Endodermal cell (in vitro differentiated cells): ENCODE data around the gene INSYN1. TPM values are rescaled to one million over a fixed set of nuclear protein-coding genes. Genes with fewer than 3 reads are reported as not detected.
"Not testable (repeated sequence)": the region's sequence is repeated elsewhere in the genome, so short reads cannot be mapped to it uniquely, and the experiment has no call there.

Source experiments
- DNase-seq: peaks from one replicate; pipeline ENCODE4 v3.0.0-alpha.2; 2017
- H3K27ac ChIP-seq: 2 replicates; pipeline ENCODE4 v1.5.1; 2013; ENCODE audit warnings: mild to moderate bottlenecking, low read depth, low read length, moderate library complexity
- H3K27me3 ChIP-seq: 2 replicates; pipeline ENCODE4 v1.6.1; 2013; ENCODE audit warnings: mild to moderate bottlenecking, low read length, moderate library complexity; ENCODE audit not compliant: insufficient read depth, control insufficient read depth, poor library complexity, severe bottlenecking
- H3K36me3 ChIP-seq: 2 replicates; pipeline ENCODE4 v1.7.0; 2013; ENCODE audit warnings: mild to moderate bottlenecking, low read length, moderate library complexity; ENCODE audit not compliant: control insufficient read depth, insufficient read depth
- H3K4me1 ChIP-seq: one replicate; pipeline ENCODE4 v1.7.0; 2013; ENCODE audit warnings: low read length; ENCODE audit not compliant: control insufficient read depth, insufficient read depth
- H3K4me3 ChIP-seq: 2 replicates; pipeline ENCODE4 v1.5.1; 2013; ENCODE audit warnings: mild to moderate bottlenecking, low read length, moderate library complexity
- H3K9ac ChIP-seq: 2 replicates; pipeline ENCODE4 v1.6.1; 2013; ENCODE audit warnings: mild to moderate bottlenecking, low read length, moderate library complexity; ENCODE audit not compliant: poor library complexity, severe bottlenecking; ENCODE audit errors: extremely low read depth
- H3K9me3 ChIP-seq: 2 replicates; pipeline ENCODE4 v1.6.1; 2013; ENCODE audit warnings: mild to moderate bottlenecking, low read length, moderate library complexity; ENCODE audit not compliant: control insufficient read depth
- H3K27ac Mint-ChIP-seq: 2 replicates; pipeline ENCODE4 v1.8.0; 2020; ENCODE audit warnings: mixed read lengths
- H3K27me3 Mint-ChIP-seq: 2 replicates; pipeline ENCODE4 v1.8.0; 2021; ENCODE audit warnings: mild to moderate bottlenecking, mixed read lengths; ENCODE audit not compliant: insufficient read depth
- H3K36me3 Mint-ChIP-seq: 2 replicates; pipeline ENCODE4 v1.8.0; 2020; ENCODE audit warnings: low read depth, mixed read lengths
- H3K4me1 Mint-ChIP-seq: 2 replicates; pipeline ENCODE4 v1.8.0; 2020; ENCODE audit warnings: mixed read lengths
- H3K4me3 Mint-ChIP-seq: 2 replicates; pipeline ENCODE4 v1.8.0; 2020; ENCODE audit warnings: mild to moderate bottlenecking, moderate library complexity, mixed read lengths
- H3K9me3 Mint-ChIP-seq: 2 replicates; pipeline ENCODE4 v1.8.0; 2020; ENCODE audit warnings: mild to moderate bottlenecking, mixed read lengths
- WGBS, 2 experiments: methylation state at CpG; one replicate each; pipeline versions ENCODE4 v1.1.5 to v1.1.7; 2013; ENCODE audit warnings: missing lambda C conversion rate in 2 of 2, mixed read lengths in 1 of 2; ENCODE audit not compliant: insufficient coverage in 1 of 2, insufficient read length in 1 of 2; 5-methylcytosine and 5-hydroxymethylcytosine counted together
- total RNA-seq, 2 donors: library from RNA; stranded (reverse); fragmentation: NEBNext Ultra II Directional in 1 of 2; extraction: Animal tissue kit (Norgen Biotek cat#: 25700) in 1 of 2; gene quantifications; 2 replicates in 1 of 2; 3 replicates in 1 of 2; pipeline ENCODE4 v1.2.1, GENCODE V29; 2021
- TF ChIP-seq, protein P1 (sequence below): fragments of 200-600 bp; sonication (generic); conservative IDR thresholded peaks from 2 replicates; pipeline ENCODE4 v1.5.0; 2021; ENCODE audit warnings: antibody characterized with exemption, mild to moderate bottlenecking

The INSYN1 gene
- total RNA-seq, 2 donors from 2014 or later: 0.33 to 0.55 TPM

GRCh38 chr15:73794443-73795133, 41.4 kb upstream of the INSYN1 start:
- Histone ChIP-seq H3K27me3 (no peaks in the 10 kb centered on the region), H3K4me1 (no peaks in the 10 kb centered on the region), H3K9ac (no peak overlapping the region), H3K4me3 (no peak overlapping the region), H3K9me3 (no peaks in the 10 kb centered on the region), H3K27ac (no peak overlapping the region), H3K36me3 (no peaks in the 10 kb centered on the region)
- no peak overlapping the region for H3K27ac Mint-ChIP-seq
- H3K4me1 Mint-ChIP-seq: peaks cover 6% of the 10 kb centered on the region
- DNase-seq: no peak
- no peak overlapping the region for H3K4me3 Mint-ChIP-seq
- H3K27me3 Mint-ChIP-seq: peaks cover 21% of the 10 kb centered on the region
- 92 to 97% methylated on average over 6 of the region's 6 CpGs for WGBS, 2 experiments
- no peaks in the 10 kb centered on the region for H3K9me3 Mint-ChIP-seq
- H3K36me3 Mint-ChIP-seq: no peaks in the 10 kb centered on the region
- TF ChIP-seq, protein P1, sequence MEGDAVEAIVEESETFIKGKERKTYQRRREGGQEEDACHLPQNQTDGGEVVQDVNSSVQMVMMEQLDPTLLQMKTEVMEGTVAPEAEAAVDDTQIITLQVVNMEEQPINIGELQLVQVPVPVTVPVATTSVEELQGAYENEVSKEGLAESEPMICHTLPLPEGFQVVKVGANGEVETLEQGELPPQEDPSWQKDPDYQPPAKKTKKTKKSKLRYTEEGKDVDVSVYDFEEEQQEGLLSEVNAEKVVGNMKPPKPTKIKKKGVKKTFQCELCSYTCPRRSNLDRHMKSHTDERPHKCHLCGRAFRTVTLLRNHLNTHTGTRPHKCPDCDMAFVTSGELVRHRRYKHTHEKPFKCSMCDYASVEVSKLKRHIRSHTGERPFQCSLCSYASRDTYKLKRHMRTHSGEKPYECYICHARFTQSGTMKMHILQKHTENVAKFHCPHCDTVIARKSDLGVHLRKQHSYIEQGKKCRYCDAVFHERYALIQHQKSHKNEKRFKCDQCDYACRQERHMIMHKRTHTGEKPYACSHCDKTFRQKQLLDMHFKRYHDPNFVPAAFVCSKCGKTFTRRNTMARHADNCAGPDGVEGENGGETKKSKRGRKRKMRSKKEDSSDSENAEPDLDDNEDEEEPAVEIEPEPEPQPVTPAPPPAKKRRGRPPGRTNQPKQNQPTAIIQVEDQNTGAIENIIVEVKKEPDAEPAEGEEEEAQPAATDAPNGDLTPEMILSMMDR: no peak

- H3K36me3 ChIP-seq, H3K27ac ChIP-seq, H3K27me3 ChIP-seq, H3K4me3 Mint-ChIP-seq, H3K4me1 ChIP-seq, H3K9ac ChIP-seq, H3K9me3 ChIP-seq, H3K4me3 ChIP-seq, DNase-seq, H3K27ac Mint-ChIP-seq, H3K36me3 Mint-ChIP-seq, H3K9me3 Mint-ChIP-seq, H3K4me1 Mint-ChIP-seq: not testable (repeated sequence)
- H3K27me3 Mint-ChIP-seq: peaks cover 37% of the 10 kb centered on the region
- WGBS, 2 experiments: 86 to 91% methylated on average over 6 to 8 of the region's 8 CpGs
Observed at GRCh38 chr15:73792899-73793541, 39.9 kb upstream of the INSYN1 start.

DNA sequence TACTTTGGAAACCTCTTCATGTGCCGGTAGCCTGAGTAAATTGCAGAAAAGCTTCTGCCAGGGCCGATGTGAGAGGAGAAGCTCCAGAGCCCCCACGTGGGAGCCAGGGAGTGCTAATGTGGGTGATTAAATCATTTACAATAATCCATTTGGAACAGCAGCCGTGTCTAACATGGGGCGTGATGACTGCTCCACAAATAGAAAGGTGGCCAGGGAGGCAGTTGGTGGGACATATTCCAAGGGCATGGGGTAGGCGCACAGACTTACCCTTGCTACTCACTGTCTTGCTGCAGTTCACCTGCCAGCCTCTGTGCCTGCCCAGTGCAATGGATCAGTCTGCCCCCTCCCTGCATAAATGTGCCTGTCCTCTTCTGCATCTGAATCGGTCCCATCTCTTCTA, 39.3 kb upstream of the INSYN1 start:
- WGBS, 2 experiments: 85 to 87% methylated on average over 7 of the region's 7 CpGs
- Histone ChIP-seq H3K4me3 (no peak overlapping the region), H3K27ac (no peak overlapping the region), H3K27me3 (peaks cover 7% of the 10 kb centered on the region), H3K9ac (no peak overlapping the region), H3K4me1 (no peaks in the 10 kb centered on the region), H3K36me3 (no peaks in the 10 kb centered on the region), H3K9me3 (no peaks in the 10 kb centered on the region)
- Mint-ChIP-seq H3K36me3 (no peaks in the 10 kb centered on the region), H3K27ac (no peak overlapping the region), H3K9me3 (no peaks in the 10 kb centered on the region), H3K4me3 (no peak overlapping the region), H3K4me1 (no peaks in the 10 kb centered on the region), H3K27me3 (peaks cover 43% of the 10 kb centered on the region)
- TF ChIP-seq, protein P1: no peak
- no peak for DNase-seq
